Measurements from ENCODE around the gene NADK.

The NADK gene

GRCh38 chr1:1825217-1825616 is 46.9 kb upstream of the NADK start:
- Histone ChIP-seq H3K27me3 (ENCODE audit: control insufficient read depth in 3 of 3, insufficient read depth in 3 of 3, low read depth in 1 of 3, low read length in 3 of 3) (no peaks in the 10 kb centered on the region), H2BK5ac (ENCODE audit: low read length) (no peak overlapping the region), H3K9me3 (replicated peaks in 1 of 2; ENCODE audit: control insufficient read depth in 2 of 2, insufficient read depth in 1 of 2, low read depth in 1 of 2, low read length in 2 of 2) (peaks cover 0 to 2% of the 10 kb centered on the region in 2 donors), H3K4me3 (ENCODE audit: low read length in 2 of 2) (no peak overlapping the region), H2BK15ac (ENCODE audit: low read length) (no peak overlapping the region), H2AFZ (ENCODE audit: low read length) (no peak overlapping the region), H3K9ac (ENCODE audit: low read depth, low read length, poor library complexity) (no peak overlapping the region), H2BK12ac (ENCODE audit: low read length) (no peak overlapping the region), H3K23ac (ENCODE audit: low read depth, low read length, poor library complexity) (no peak overlapping the region), H3K4ac (ENCODE audit: low read length) (no peak overlapping the region), H4K91ac (ENCODE audit: low read depth, low read length, poor library complexity) (no peak overlapping the region), H3K14ac (ENCODE audit: low read length) (no peak overlapping the region), H2AK5ac (ENCODE audit: low read depth, low read length) (no peak overlapping the region), H3K79me1 (ENCODE audit: low read depth, low read length) (peaks cover 6% of the 10 kb centered on the region), H2BK120ac (ENCODE audit: low read depth, low read length) (no peak overlapping the region), H3K4me1 (ENCODE audit: control insufficient read depth in 2 of 2, insufficient read depth in 1 of 2, low read depth in 1 of 2, low read length in 2 of 2) (peaks cover 2 to 7% of the 10 kb centered on the region in 2 donors), H4K8ac (ENCODE audit: low read depth, low read length) (no peak overlapping the region), H3K4me2 (ENCODE audit: insufficient read depth, low read length, poor library complexity, severe bottlenecking) (no peak overlapping the region), H3K27ac (replicated peaks; ENCODE audit: low read length) (no peak overlapping the region), H3K18ac (ENCODE audit: low read length) (no peak overlapping the region), H3K36me3 (replicated peaks in 1 of 2; ENCODE audit: control insufficient read depth in 2 of 2, insufficient read depth in 2 of 2, low read length in 2 of 2) (peaks cover 11 to 88% of the 10 kb centered on the region in 2 donors)
- no CpG with 5 or more reads among the region's 5 CpGs for WGBS, 2 donors (ENCODE audit: extremely low coverage in 2 of 2, insufficient read length in 2 of 2, insufficient replicate concordance in 1 of 2)
- DNase-seq (ENCODE audit: low spot score): no peak

GRCh38 chr1:1819762-1820161 is 41.5 kb upstream of the NADK start:
- Histone ChIP-seq H3K23ac (ENCODE audit: low read depth, low read length, poor library complexity) (no peak overlapping the region), H3K14ac (ENCODE audit: low read length) (no peak overlapping the region), H3K9me3 (replicated peaks in 1 of 2; ENCODE audit: control insufficient read depth in 2 of 2, insufficient read depth in 1 of 2, low read depth in 1 of 2, low read length in 2 of 2) (peaks cover 0 to 4% of the 10 kb centered on the region in 2 donors), H2BK12ac (ENCODE audit: low read length) (no peak overlapping the region), H3K4me3 (ENCODE audit: low read length in 2 of 2) (no peak overlapping the region), H3K36me3 (replicated peaks in 1 of 2; ENCODE audit: control insufficient read depth in 2 of 2, insufficient read depth in 2 of 2, low read length in 2 of 2) (peaks cover 35 to 94% of the 10 kb centered on the region in 2 donors), H3K9ac (ENCODE audit: low read depth, low read length, poor library complexity) (no peak overlapping the region), H3K27me3 (ENCODE audit: control insufficient read depth in 3 of 3, insufficient read depth in 3 of 3, low read depth in 1 of 3, low read length in 3 of 3) (no peaks in the 10 kb centered on the region), H4K91ac (ENCODE audit: low read depth, low read length, poor library complexity) (no peak overlapping the region), H4K8ac (ENCODE audit: low read depth, low read length) (no peak overlapping the region), H2BK120ac (ENCODE audit: low read depth, low read length) (no peak overlapping the region), H2BK5ac (ENCODE audit: low read length) (no peak overlapping the region), H3K4me2 (ENCODE audit: insufficient read depth, low read length, poor library complexity, severe bottlenecking) (no peak overlapping the region), H3K18ac (ENCODE audit: low read length) (no peak overlapping the region), H3K4ac (ENCODE audit: low read length) (no peak overlapping the region), H2AFZ (ENCODE audit: low read length) (no peak overlapping the region), H3K27ac (replicated peaks; ENCODE audit: low read length) (no peak overlapping the region), H3K4me1 (ENCODE audit: control insufficient read depth in 2 of 2, insufficient read depth in 1 of 2, low read depth in 1 of 2, low read length in 2 of 2) (peaks cover 0 to 3% of the 10 kb centered on the region in 2 donors), H2AK5ac (ENCODE audit: low read depth, low read length) (no peak overlapping the region), H2BK15ac (ENCODE audit: low read length) (no peak overlapping the region), H3K79me1 (ENCODE audit: low read depth, low read length) (peaks cover 7% of the 10 kb centered on the region)
- WGBS, 2 donors (ENCODE audit: extremely low coverage in 2 of 2, insufficient read length in 2 of 2, insufficient replicate concordance in 1 of 2): no CpG with 5 or more reads among the region's 6 CpGs
- no peak for DNase-seq (ENCODE audit: low spot score)

GRCh38 chr1:1817221-1817620 is 39.0 kb upstream of the NADK start:
- WGBS, 2 donors (ENCODE audit: extremely low coverage in 2 of 2, insufficient read length in 2 of 2, insufficient replicate concordance in 1 of 2): no CpG with 5 or more reads among the region's 3 CpGs
- H3K36me3 ChIP-seq (replicated peaks in 1 of 2; ENCODE audit: control insufficient read depth in 2 of 2, insufficient read depth in 2 of 2, low read length in 2 of 2): peaks cover 42 to 94% of the 10 kb centered on the region in 2 donors
- no peak overlapping the region for H3K14ac ChIP-seq (ENCODE audit: low read length)

GRCh38 chr1:1815606-1816281 is 37.5 kb upstream of the NADK start:
- Histone ChIP-seq H3K4me1 (ENCODE audit: control insufficient read depth in 2 of 2, insufficient read depth in 1 of 2, low read depth in 1 of 2, low read length in 2 of 2) (peaks cover 0 to 3% of the 10 kb centered on the region in 2 donors), H3K9me3 (replicated peaks in 1 of 2; ENCODE audit: control insufficient read depth in 2 of 2, insufficient read depth in 1 of 2, low read depth in 1 of 2, low read length in 2 of 2) (peaks cover 0 to 2% of the 10 kb centered on the region in 2 donors), H3K36me3 (replicated peaks in 1 of 2; ENCODE audit: control insufficient read depth in 2 of 2, insufficient read depth in 2 of 2, low read length in 2 of 2) (peaks cover 42 to 91% of the 10 kb centered on the region in 2 donors), H2BK15ac (ENCODE audit: low read length) (no peak overlapping the region), H4K8ac (ENCODE audit: low read depth, low read length) (no peak overlapping the region), H3K14ac (ENCODE audit: low read length) (no peak overlapping the region), H3K27ac (replicated peaks; ENCODE audit: low read length) (no peak overlapping the region), H2BK120ac (ENCODE audit: low read depth, low read length) (no peak overlapping the region), H3K4ac (ENCODE audit: low read length) (no peak overlapping the region), H3K23ac (ENCODE audit: low read depth, low read length, poor library complexity) (no peak overlapping the region), H3K9ac (ENCODE audit: low read depth, low read length, poor library complexity) (peak overlapping the region; percentile 10), H3K18ac (ENCODE audit: low read length) (no peak overlapping the region), H2AK5ac (ENCODE audit: low read depth, low read length) (no peak overlapping the region), H2AFZ (ENCODE audit: low read length) (no peak overlapping the region), H2BK12ac (ENCODE audit: low read length) (no peak overlapping the region), H3K79me1 (ENCODE audit: low read depth, low read length) (peaks cover 8% of the 10 kb centered on the region), H3K4me2 (ENCODE audit: insufficient read depth, low read length, poor library complexity, severe bottlenecking) (no peak overlapping the region), H4K91ac (ENCODE audit: low read depth, low read length, poor library complexity) (no peak overlapping the region), H2BK5ac (ENCODE audit: low read length) (peak overlapping the region; percentile 54), H3K27me3 (ENCODE audit: control insufficient read depth in 3 of 3, insufficient read depth in 3 of 3, low read depth in 1 of 3, low read length in 3 of 3) (no peaks in the 10 kb centered on the region), H3K4me3 (ENCODE audit: low read length in 2 of 2) (peak overlapping the region in 1 of 2 donors; percentile 37)
- WGBS, 2 donors (ENCODE audit: extremely low coverage in 2 of 2, insufficient read length in 2 of 2, insufficient replicate concordance in 1 of 2): no CpG with 5 or more reads among the region's 14 CpGs
- no peak for DNase-seq (ENCODE audit: low spot score)

More at GRCh38 chr1:1817221-1817620, 39.0 kb upstream of the NADK start:
- H4K8ac ChIP-seq (ENCODE audit: low read depth, low read length): no peak overlapping the region
- H3K4me1 ChIP-seq (ENCODE audit: control insufficient read depth in 2 of 2, insufficient read depth in 1 of 2, low read depth in 1 of 2, low read length in 2 of 2): peaks cover 0 to 3% of the 10 kb centered on the region in 2 donors
- no peak overlapping the region for H3K18ac ChIP-seq (ENCODE audit: low read length)
- H2AFZ ChIP-seq (ENCODE audit: low read length): no peak overlapping the region
- no peak overlapping the region for H3K4me3 ChIP-seq (ENCODE audit: low read length in 2 of 2)
- DNase-seq (ENCODE audit: low spot score): no peak
- H2BK15ac ChIP-seq (ENCODE audit: low read length): no peak overlapping the region
- H3K9ac ChIP-seq (ENCODE audit: low read depth, low read length, poor library complexity): no peak overlapping the region
- H2BK5ac ChIP-seq (ENCODE audit: low read length): no peak overlapping the region
- peaks cover 10% of the 10 kb centered on the region for H3K79me1 ChIP-seq (ENCODE audit: low read depth, low read length)
- H2BK12ac ChIP-seq (ENCODE audit: low read length): no peak overlapping the region
- no peak overlapping the region for H3K23ac ChIP-seq (ENCODE audit: low read depth, low read length, poor library complexity)
- no peaks in the 10 kb centered on the region for H3K27me3 ChIP-seq (ENCODE audit: control insufficient read depth in 3 of 3, insufficient read depth in 3 of 3, low read depth in 1 of 3, low read length in 3 of 3)
- H3K4ac ChIP-seq (ENCODE audit: low read length): no peak overlapping the region
- no peak overlapping the region for H3K4me2 ChIP-seq (ENCODE audit: insufficient read depth, low read length, poor library complexity, severe bottlenecking)
- H3K27ac ChIP-seq (replicated peaks; ENCODE audit: low read length): no peak overlapping the region
- H3K9me3 ChIP-seq (replicated peaks in 1 of 2; ENCODE audit: control insufficient read depth in 2 of 2, insufficient read depth in 1 of 2, low read depth in 1 of 2, low read length in 2 of 2): peaks cover 0 to 2% of the 10 kb centered on the region in 2 donors
- no peak overlapping the region for H2BK120ac ChIP-seq (ENCODE audit: low read depth, low read length)
- no peak overlapping the region for H2AK5ac ChIP-seq (ENCODE audit: low read depth, low read length)
- no peak overlapping the region for H4K91ac ChIP-seq (ENCODE audit: low read depth, low read length, poor library complexity)

Measured in neuronal stem cell (in vitro differentiated cells).